GM12878 (cell line): ENCODE results near the gene MSI2.

Source experiments
- BCLAF1 ChIP-seq: fragments of 450-650 bp; IDR thresholded peaks from 2 replicates; pipeline ENCODE4 v1.6.1; 2017; ENCODE audit warnings: antibody characterized with exemption, mild to moderate bottlenecking, moderate library complexity
- ZNF24 ChIP-seq: fragments of 450-650 bp; IDR thresholded peaks from 2 replicates; pipeline ENCODE4 v1.6.1; 2017; ENCODE audit warnings: antibody characterized with exemption, mild to moderate bottlenecking
- TF ChIP-seq, protein P1 (sequence below), 3 experiments: IDR thresholded peaks in 2 of 3; conservative IDR thresholded peaks in 1 of 3; 2 replicates each; pipeline ENCODE4 v1.5.1; 2011; ENCODE audit warnings: low read depth in 3 of 3, low read length in 3 of 3, mild to moderate bottlenecking in 3 of 3, control low read depth in 2 of 3, moderate library complexity in 2 of 3, inconsistent platforms in 1 of 3, mixed read lengths in 1 of 3; ENCODE audit not compliant: control insufficient read depth in 2 of 3, insufficient read depth in 1 of 3; ENCODE audit errors: extremely low read depth in 1 of 3

DNA sequence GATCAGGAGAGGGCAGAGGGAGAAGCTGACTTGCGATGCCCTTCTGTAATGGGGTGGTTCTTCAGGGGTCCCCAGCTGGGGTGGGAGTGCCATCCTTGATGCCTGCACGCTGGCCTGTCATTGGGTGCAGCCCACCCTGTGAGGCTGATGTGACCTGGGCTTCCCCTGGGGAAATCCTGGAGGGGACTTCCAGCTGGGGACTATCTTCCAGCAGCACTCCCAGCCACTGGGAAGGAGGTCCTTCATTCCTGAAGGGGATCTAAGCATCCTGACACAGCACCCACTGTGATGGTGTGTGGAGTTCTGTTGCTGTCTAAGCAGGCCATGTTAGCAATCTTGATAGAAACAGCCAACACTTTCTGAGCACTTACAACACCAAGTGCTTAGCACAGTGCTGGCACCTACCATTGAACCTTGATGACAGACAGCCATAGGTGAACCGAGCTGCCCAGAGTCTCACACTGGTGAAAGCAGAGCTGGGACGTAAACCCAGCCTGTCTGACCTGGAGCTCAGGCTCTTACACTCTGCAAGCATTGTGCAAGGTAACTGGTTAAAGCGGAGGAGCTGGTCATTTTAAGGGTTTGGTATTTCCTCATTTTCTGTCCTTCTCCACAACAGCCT lies 277.5 kb downstream of the MSI2 start:
- TF ChIP-seq ZNF24 (no peak), BCLAF1 (no peak)
- TF ChIP-seq, protein P1, sequence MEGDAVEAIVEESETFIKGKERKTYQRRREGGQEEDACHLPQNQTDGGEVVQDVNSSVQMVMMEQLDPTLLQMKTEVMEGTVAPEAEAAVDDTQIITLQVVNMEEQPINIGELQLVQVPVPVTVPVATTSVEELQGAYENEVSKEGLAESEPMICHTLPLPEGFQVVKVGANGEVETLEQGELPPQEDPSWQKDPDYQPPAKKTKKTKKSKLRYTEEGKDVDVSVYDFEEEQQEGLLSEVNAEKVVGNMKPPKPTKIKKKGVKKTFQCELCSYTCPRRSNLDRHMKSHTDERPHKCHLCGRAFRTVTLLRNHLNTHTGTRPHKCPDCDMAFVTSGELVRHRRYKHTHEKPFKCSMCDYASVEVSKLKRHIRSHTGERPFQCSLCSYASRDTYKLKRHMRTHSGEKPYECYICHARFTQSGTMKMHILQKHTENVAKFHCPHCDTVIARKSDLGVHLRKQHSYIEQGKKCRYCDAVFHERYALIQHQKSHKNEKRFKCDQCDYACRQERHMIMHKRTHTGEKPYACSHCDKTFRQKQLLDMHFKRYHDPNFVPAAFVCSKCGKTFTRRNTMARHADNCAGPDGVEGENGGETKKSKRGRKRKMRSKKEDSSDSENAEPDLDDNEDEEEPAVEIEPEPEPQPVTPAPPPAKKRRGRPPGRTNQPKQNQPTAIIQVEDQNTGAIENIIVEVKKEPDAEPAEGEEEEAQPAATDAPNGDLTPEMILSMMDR (IDR thresholded peaks at IDR 0.05 in 2 of 3, conservative IDR thresholded peaks at IDR 0.05 in 1 of 3; ENCODE audit: control insufficient read depth in 2 of 3, extremely low read depth in 1 of 3, insufficient read depth in 1 of 3, low read depth in 3 of 3, low read length in 3 of 3): no peak
